Measurements from ENCODE around the gene FNBP1L.

FNBP1L gene

GRCh38 chr1:93504247-93505033, 56.5 kb downstream of the FNBP1L start:
- DNase-seq (ENCODE audit: low read depth): no peak
- no peak for TF ChIP-seq CTCF (IDR thresholded peaks at IDR 0.05; ENCODE audit: insufficient read depth, low read depth, low read length, missing control alignments)
- H3K4me3 ChIP-seq (ENCODE audit: low read length): no peak overlapping the region

- DNase-seq (ENCODE audit: low read depth): no peak
- no peak overlapping the region for H3K4me3 ChIP-seq (ENCODE audit: low read length)
- TF ChIP-seq CTCF (IDR thresholded peaks at IDR 0.05; ENCODE audit: insufficient read depth, low read depth, low read length, missing control alignments): no peak
Observed at GRCh38 chr1:93506126-93506525, 58.2 kb downstream of the FNBP1L start.

GRCh38 chr1:93516164-93516563, 68.2 kb downstream of the FNBP1L start:
- no peak for TF ChIP-seq CTCF (IDR thresholded peaks at IDR 0.05; ENCODE audit: insufficient read depth, low read depth, low read length, missing control alignments)
- H3K4me3 ChIP-seq (ENCODE audit: low read length): no peak overlapping the region
- DNase-seq (ENCODE audit: low read depth): peak; percentile 14

- TF ChIP-seq CTCF (IDR thresholded peaks at IDR 0.05; ENCODE audit: insufficient read depth, low read depth, low read length, missing control alignments): no peak
- no peak overlapping the region for H3K4me3 ChIP-seq (ENCODE audit: low read length)
- no peak for DNase-seq (ENCODE audit: low read depth)
Observed at GRCh38 chr1:93518516-93518915, 70.6 kb downstream of the FNBP1L start.

- DNase-seq (ENCODE audit: low read depth): peak; percentile 85
Observed at GRCh38 chr1:93519199-93519829, 71.4 kb downstream of the FNBP1L start.

GRCh38 chr1:93521618-93522017, 73.7 kb downstream of the FNBP1L start:
- no peak for DNase-seq (ENCODE audit: low read depth)
- TF ChIP-seq CTCF (IDR thresholded peaks at IDR 0.05; ENCODE audit: insufficient read depth, low read depth, low read length, missing control alignments): no peak

More at GRCh38 chr1:93519199-93519829, 71.4 kb downstream of the FNBP1L start:
- H3K4me3 ChIP-seq (ENCODE audit: low read length): no peak overlapping the region
- no peak for TF ChIP-seq CTCF (IDR thresholded peaks at IDR 0.05; ENCODE audit: insufficient read depth, low read depth, low read length, missing control alignments)

More at GRCh38 chr1:93521618-93522017, 73.7 kb downstream of the FNBP1L start:
- no peak overlapping the region for H3K4me3 ChIP-seq (ENCODE audit: low read length)
